H1 (cell line): ENCODE measurements around the gene UBE2I. TPM values are rescaled to one million over a fixed set of nuclear protein-coding genes. Genes with fewer than 3 reads are reported as not detected.

Source experiments
- CTCF ChIA-PET: fragments of 300-600 bp; sonication (Branson Sonifier 250); formaldehyde crosslinking; loops from one replicate; lab custom pipeline; 2021; ENCODE audit not compliant: partially characterized antibody; lab: Charles Lee
- POLR2A ChIA-PET: fragments of 300-600 bp; sonication (Branson Sonifier 250); formaldehyde crosslinking; loops from one replicate; lab custom pipeline; 2021; ENCODE audit warnings: inconsistent platforms; ENCODE audit not compliant: partially characterized antibody; lab: Charles Lee
- DNase-seq, 2 experiments: peaks; one replicate each; pipeline versions ENCODE4 v3.0.0 to v3.0.0-alpha.2; 2010 to 2022; ENCODE audit warnings: low spot score in 2 of 2, low read depth in 1 of 2, mixed read lengths in 1 of 2
- FAIRE-seq: peaks from 2 replicates; lab custom pipeline; 2011; peaks lifted over from hg19 to GRCh38; lab: Jason Lieb, UNC
- H2AFZ ChIP-seq: 2 replicates; pipeline ENCODE4 v1.8.1; 2012; ENCODE audit warnings: low read length, inconsistent platforms
- H2AK5ac ChIP-seq: 2 replicates; pipeline ENCODE4 v1.6.1; 2013; ENCODE audit warnings: low read depth, low read length
- H2BK120ac ChIP-seq: replicated peaks from 2 replicates; pipeline ENCODE3; 2013; ENCODE audit warnings: low read depth, low read length, inconsistent platforms
- H2BK12ac ChIP-seq: 2 replicates; pipeline ENCODE4 v1.6.1; 2013; ENCODE audit warnings: low read depth, low read length
- H2BK15ac ChIP-seq: 2 replicates; pipeline ENCODE4 v1.6.1; 2013; ENCODE audit warnings: low read length
- H2BK20ac ChIP-seq: 2 replicates; pipeline ENCODE4 v1.6.1; 2013; ENCODE audit warnings: low read length
- H2BK5ac ChIP-seq: 2 replicates; pipeline ENCODE4 v1.6.1; 2013; ENCODE audit warnings: low read depth, low read length
- H3K14ac ChIP-seq: 2 replicates; pipeline ENCODE4 v1.6.1; 2013; ENCODE audit warnings: inconsistent platforms; ENCODE audit not compliant: insufficient read length
- H3K18ac ChIP-seq: 2 replicates; pipeline ENCODE4 v1.6.1; 2013; ENCODE audit warnings: low read length; ENCODE audit errors: extremely low read depth
- H3K23ac ChIP-seq: 2 replicates; pipeline ENCODE4 v1.6.1; 2013; ENCODE audit warnings: inconsistent platforms; ENCODE audit not compliant: insufficient read length
- H3K23me2 ChIP-seq: 2 replicates; pipeline ENCODE4 v1.6.1; 2013; ENCODE audit warnings: low read depth, low read length
- H3K27ac ChIP-seq: 2 replicates; pipeline ENCODE4 v1.6.1; 2011; ENCODE audit warnings: low read depth, low read length, inconsistent platforms
- H3K27me3 ChIP-seq, 4 experiments: replicated peaks in 1 of 4; 1 replicate in 1 of 4; 2 replicates in 3 of 4; pipeline versions ENCODE4 v1.6.1 to v1.8.1; 2011 to 2013; ENCODE audit warnings: low read length in 3 of 4, mild to moderate bottlenecking in 3 of 4, inconsistent platforms in 2 of 4, mixed read lengths in 2 of 4, moderate library complexity in 1 of 4; ENCODE audit not compliant: control insufficient read depth in 3 of 4, insufficient read depth in 3 of 4; ENCODE audit errors: extremely low read depth in 1 of 4
- H3K36me3 ChIP-seq, 4 experiments: 2 replicates each; pipeline versions ENCODE4 v1.6.1 to v1.8.1; 2011 to 2013; ENCODE audit warnings: mild to moderate bottlenecking in 4 of 4, low read length in 3 of 4, moderate library complexity in 2 of 4, control low read depth in 1 of 4, inconsistent platforms in 1 of 4; ENCODE audit not compliant: insufficient read depth in 4 of 4, control insufficient read depth in 2 of 4
- H3K4ac ChIP-seq: replicated peaks from 2 replicates; pipeline ENCODE3; 2013; ENCODE audit warnings: low read length, low read depth, mixed read lengths, inconsistent platforms; ENCODE audit not compliant: insufficient read length
- H3K4me1 ChIP-seq, 4 experiments: replicated peaks in 1 of 4; 1 replicate in 1 of 4; 2 replicates in 3 of 4; pipeline versions ENCODE4 v1.6.1 to v1.8.1; 2011 to 2013; ENCODE audit warnings: low read length in 3 of 4, inconsistent platforms in 2 of 4, mixed read lengths in 1 of 4; ENCODE audit not compliant: insufficient read depth in 4 of 4, control insufficient read depth in 3 of 4
- H3K4me2 ChIP-seq, 2 experiments: 2 replicates each; pipeline versions ENCODE4 v1.6.1 to v1.8.1; 2011 to 2013; ENCODE audit warnings: low read depth in 2 of 2, low read length in 2 of 2, control low read depth in 1 of 2, inconsistent platforms in 1 of 2, mild to moderate bottlenecking in 1 of 2; ENCODE audit not compliant: insufficient read depth in 1 of 2
- H3K4me3 ChIP-seq, 4 experiments: fragments of 200-600, 300-600 bp in 1 of 4; sonication (generic), shearing (Covaris generic), sonication (Bioruptor Twin) in 1 of 4; 2 replicates each; pipeline versions ENCODE4 v1.5.1 to v1.8.1; 2011 to 2016; ENCODE audit warnings: low read length in 4 of 4, low read depth in 3 of 4, control low read depth in 2 of 4, inconsistent platforms in 2 of 4, mild to moderate bottlenecking in 2 of 4, mixed read lengths in 1 of 4, moderate library complexity in 1 of 4; ENCODE audit not compliant: insufficient read depth in 2 of 4; ENCODE audit errors: extremely low read depth in 1 of 4
- H3K56ac ChIP-seq: replicated peaks from 2 replicates; pipeline ENCODE3; 2013; ENCODE audit warnings: low read depth, mild to moderate bottlenecking, mixed read lengths, low read length, inconsistent platforms; ENCODE audit not compliant: insufficient read length
- H3K79me1 ChIP-seq: 2 replicates; pipeline ENCODE4 v1.6.1; 2013; ENCODE audit warnings: low read depth, low read length, control low read depth
- H3K79me2 ChIP-seq, 2 experiments: 2 replicates each; pipeline versions ENCODE4 v1.6.1 to v1.8.1; 2012 to 2013; ENCODE audit warnings: low read length in 2 of 2, mild to moderate bottlenecking in 2 of 2, inconsistent platforms in 1 of 2; ENCODE audit not compliant: insufficient read depth in 2 of 2, control insufficient read depth in 1 of 2
- H3K9ac ChIP-seq, 4 experiments: replicated peaks in 1 of 4; 1 replicate in 1 of 4; 2 replicates in 3 of 4; pipeline versions ENCODE4 v1.6.1 to v1.8.1; 2011 to 2013; ENCODE audit warnings: low read depth in 3 of 4, low read length in 3 of 4, control low read depth in 2 of 4, mild to moderate bottlenecking in 2 of 4, moderate library complexity in 2 of 4, inconsistent platforms in 1 of 4; ENCODE audit errors: extremely low read depth in 1 of 4
- H3K9me3 ChIP-seq, 2 experiments: 2 replicates each; pipeline versions ENCODE4 v1.6.1 to v1.8.1; 2012 to 2013; ENCODE audit warnings: mild to moderate bottlenecking in 2 of 2, moderate library complexity in 2 of 2, control low read depth in 1 of 2, inconsistent platforms in 1 of 2, low read depth in 1 of 2, low read length in 1 of 2, mixed read lengths in 1 of 2; ENCODE audit not compliant: insufficient read depth in 2 of 2
- H4K20me1 ChIP-seq, 2 experiments: replicated peaks in 1 of 2; 2 replicates each; pipeline versions ENCODE3 to v1.8.1; 2011 to 2013; ENCODE audit warnings: inconsistent platforms in 2 of 2, low read length in 2 of 2, mild to moderate bottlenecking in 1 of 2; ENCODE audit not compliant: insufficient read depth in 2 of 2, control insufficient read depth in 1 of 2
- H4K5ac ChIP-seq: 2 replicates; pipeline ENCODE4 v1.6.1; 2013; ENCODE audit warnings: low read length, low read depth, mixed read lengths, inconsistent platforms; ENCODE audit not compliant: insufficient read length
- H4K8ac ChIP-seq: 2 replicates; pipeline ENCODE4 v1.8.0; 2013; ENCODE audit warnings: mild to moderate bottlenecking, moderate library complexity, low read length, inconsistent platforms; ENCODE audit not compliant: insufficient read depth; ENCODE audit errors: extremely low read depth
- H4K91ac ChIP-seq: replicated peaks from 2 replicates; pipeline ENCODE3; 2013; ENCODE audit warnings: low read length, mixed read lengths, inconsistent platforms; ENCODE audit not compliant: insufficient read length
- ATF2 ChIP-seq: IDR thresholded peaks from 2 replicates; pipeline ENCODE4 v1.6.1; 2012; ENCODE audit warnings: low read length, inconsistent platforms
- E2F6 ChIP-seq: IDR thresholded peaks from 2 replicates; pipeline ENCODE4 v1.6.1; 2012; ENCODE audit warnings: inconsistent platforms
- EZH2 ChIP-seq: fragments of 200-600 bp; sonication (generic); IDR thresholded peaks from 2 replicates; pipeline ENCODE4 v1.7.1; 2012; ENCODE audit warnings: low read depth, mild to moderate bottlenecking, moderate library complexity, low read length, inconsistent platforms; ENCODE audit not compliant: severe bottlenecking
- KDM1A ChIP-seq: fragments of 200-600, 300-600 bp; sonication (generic); IDR thresholded peaks from 2 replicates; pipeline ENCODE4 v1.7.1; 2016; ENCODE audit warnings: mild to moderate bottlenecking, low read length, borderline replicate concordance
- NRF1 ChIP-seq: IDR thresholded peaks from 2 replicates; pipeline ENCODE4 v1.6.1; 2011; ENCODE audit warnings: mild to moderate bottlenecking, low read depth, low read length, improper control_type of control experiment
- PHF8 ChIP-seq: fragments of 200-600 bp; sonication (generic); conservative IDR thresholded peaks from 2 replicates; pipeline ENCODE4 v1.7.1; 2012; ENCODE audit warnings: low read depth, mild to moderate bottlenecking, inconsistent platforms, low read length, moderate library complexity
- WGBS, 2 experiments: shearing (Covaris generic) in 1 of 2; methylation state at CpG; one replicate each; pipeline versions ENCODE4 v1.1.6 to v1.1.7; 2013 to 2015; ENCODE audit warnings: low lambda C conversion rate in 2 of 2, mixed read lengths in 2 of 2, inconsistent platforms in 1 of 2, low coverage in 1 of 2, missing lambda C conversion rate in 1 of 2; ENCODE audit not compliant: insufficient replicate concordance in 2 of 2, insufficient coverage in 1 of 2, insufficient read length in 1 of 2; ENCODE audit errors: extremely low coverage in 1 of 2, missing lambda C conversion rate in 1 of 2; 5-methylcytosine and 5-hydroxymethylcytosine counted together
- polyA plus RNA-seq, 7 experiments: library from polyadenylated mRNA; depleted of rRNA in 3 of 7; stranded (reverse) in 5 of 7; unstranded in 2 of 7; fragments of >200 nt in 5 of 7; fragments of 200-250 nt in 2 of 7; gene quantifications; 1 replicate in 5 of 7; 2 replicates in 1 of 7; 4 replicates in 1 of 7; pipeline versions ENCODE4 v1.2.1 to v1.2.3, GENCODE V29; 2011 to 2013; ENCODE audit warnings: missing spikeins in 2 of 7, mixed read lengths in 2 of 7
- total RNA-seq: library from RNA; stranded (reverse); fragmentation: NEBNext Ultra II Directional; extraction: Animal tissue kit (Norgen Biotek cat#: 25700); gene quantifications from 2 replicates; pipeline ENCODE4 v1.2.1, GENCODE V29; 2021

UBE2I gene
- total and polyA plus RNA-seq, 2 of the 8 experiments (the other 6 are each of a cell fraction or from before 2014, with no cell fraction given): 148 to 268 TPM

- Histone ChIP-seq H2AK5ac (no peak overlapping the region; the same call in 1 of the 2 replicates), H2BK120ac (no peak overlapping the region)
- no peak for TF ChIP-seq EZH2
- TF ChIP-seq PHF8: no peak
- no peak for TF ChIP-seq NRF1
- TF ChIP-seq KDM1A: no peak
- TF ChIP-seq E2F6: no peak
- TF ChIP-seq ATF2: no peak
- TF ChIP-seq, all 59 proteins: peak for 0
- DNase-seq (no peak), FAIRE-seq (peak; percentile 19)
- Histone ChIP-seq H3K79me1 (no peaks in the 10 kb centered on the region; the same call in 1 of the 2 replicates), H3K9ac (no peak overlapping the region; a peak in 1 of 7 replicates), H3K4ac (no peak overlapping the region), H3K23me2 (peaks cover 3% of the 10 kb centered on the region; the same call in 1 of the 2 replicates), H3K79me2 (no peaks in the 10 kb centered on the region), H3K27me3 (peaks cover 0 to 21% (median 11%) of the 10 kb centered on the region in 4 experiments; a peak in 5 of 7 replicates), H3K9me3 (peaks cover 0 to 2% of the 10 kb centered on the region in 2 experiments; a peak in 2 of 4 replicates), H4K91ac (peak overlapping the region; percentile 39), H3K56ac (no peak overlapping the region), H3K27ac (no peak overlapping the region), H4K20me1 (peaks cover 0 to 7% of the 10 kb centered on the region in 2 experiments), H4K8ac (no peak overlapping the region), H3K14ac (no peak overlapping the region), H2BK5ac (0 out of 2 replicates have a peak overlapping the region, but pooled peaks have one; percentile 6), H3K18ac (no peak overlapping the region), H3K4me1 (peaks cover 0 to 5% (median 2%) of the 10 kb centered on the region in 4 experiments; a peak in 3 of 7 replicates), H3K4me2 (no peak overlapping the region), H3K36me3 (no peaks in the 10 kb centered on the region; a peak in 1 of 8 replicates), H3K23ac (no peak overlapping the region), H2BK20ac (no peak overlapping the region), H4K5ac (no peak overlapping the region), H2BK15ac (0 out of 2 replicates have a peak overlapping the region, but pooled peaks have one; percentile 20), H3K4me3 (no peak overlapping the region), H2AFZ (no peak overlapping the region), H2BK12ac (no peak overlapping the region; the same call in 1 of the 2 replicates)
- CTCF ChIA-PET: interaction anchor here (0.9 kb wide), 1 partner anchor 37 kb away, joined by 3 read pairs; no protein-coding TSS in a partner anchor
- POLR2A ChIA-PET: no interaction called here
- WGBS, 2 experiments: 84% methylated on average over 16 of the region's 16 CpGs; no CpG with 5 or more reads in 1 of the 2 experiments
These were observed 44.9 kb upstream of the UBE2I start for GRCh38 chr16:1264345-1265089.
